Body of pancreas (tissue), 4 donors: ENCODE results near the gene SLMAP. TPM values are rescaled to one million over a fixed set of nuclear protein-coding genes. Genes with fewer than 3 reads are reported as not detected.

Experiments used
- ATAC-seq: fragments of 150-250 bp; one replicate; pipeline ENCODE4 v1.9.1; 2016
- DNase-seq, 4 donors: peaks; one replicate each; pipeline ENCODE4 v3.0.0-alpha.2; 2019
- H3K27ac ChIP-seq, 4 donors: fragments of 200-600 bp; sonication (generic); 1 replicate in 3 of 4; 2 replicates in 1 of 4; pipeline versions ENCODE4 v1.5.1 to v1.6.1; 2016 to 2019; ENCODE audit warnings: mild to moderate bottlenecking in 1 of 4, mixed read lengths in 1 of 4, moderate library complexity in 1 of 4
- H3K27me3 ChIP-seq, 2 donors: fragments of 200-600 bp; sonication (generic); one replicate each; pipeline ENCODE4 v1.6.0; 2016; ENCODE audit warnings: mild to moderate bottlenecking in 1 of 2
- H3K36me3 ChIP-seq, 2 donors: fragments of 200-600 bp; sonication (generic); replicated peaks in 1 of 2; 2 replicates each; pipeline ENCODE4 v1.5.1; 2016; ENCODE audit warnings: low read depth in 2 of 2; ENCODE audit not compliant: insufficient read depth in 1 of 2
- H3K4me1 ChIP-seq: fragments of 200-600 bp; sonication (generic); one replicate; pipeline ENCODE4 v1.6.0; 2016
- H3K4me3 ChIP-seq, 2 donors: fragments of 200-600 bp; sonication (generic); 1 replicate in 1 of 2; 2 replicates in 1 of 2; pipeline ENCODE4 v1.5.1; 2016 to 2019
- H3K9me3 ChIP-seq, 3 donors: fragments of 200-600 bp; sonication (generic); 1 replicate in 2 of 3; 2 replicates in 1 of 3; pipeline ENCODE4 v1.5.1; 2016
- POLR2A ChIP-seq, 3 donors: fragments of 450-650 bp; IDR thresholded peaks; one replicate each; pipeline ENCODE4 v1.6.1; 2016; ENCODE audit warnings: antibody characterized with exemption in 3 of 3, mild to moderate bottlenecking in 2 of 3
- WGBS, 2 donors: methylation state at CpG; one replicate each; pipeline ENCODE4 v1.1.5; 2017; 5-methylcytosine and 5-hydroxymethylcytosine counted together
- intact Hi-C: fragments of 100-400 bp; cut with DNase I; formaldehyde crosslinking; loops from one replicate; pipeline ENCODE4 v1.15.1; 2023
- total RNA-seq, 2 donors: library from RNA; depleted of rRNA; stranded (reverse); fragments of >200 nt; gene quantifications; one replicate each; pipeline ENCODE4 v1.1.0, GENCODE V29; 2016
- TF ChIP-seq, protein P1 (sequence below), 7 experiments: fragments of 450-650 bp in 4 of 7; fragments of 200-600 bp in 3 of 7; sonication (generic) in 3 of 7; IDR thresholded peaks; one replicate each; pipeline ENCODE4 v1.5.1; 2016 to 2019; ENCODE audit warnings: antibody characterized with exemption in 7 of 7

The SLMAP gene
- total RNA-seq, 2 donors from 2014 or later = 36.6 TPM

DNA sequence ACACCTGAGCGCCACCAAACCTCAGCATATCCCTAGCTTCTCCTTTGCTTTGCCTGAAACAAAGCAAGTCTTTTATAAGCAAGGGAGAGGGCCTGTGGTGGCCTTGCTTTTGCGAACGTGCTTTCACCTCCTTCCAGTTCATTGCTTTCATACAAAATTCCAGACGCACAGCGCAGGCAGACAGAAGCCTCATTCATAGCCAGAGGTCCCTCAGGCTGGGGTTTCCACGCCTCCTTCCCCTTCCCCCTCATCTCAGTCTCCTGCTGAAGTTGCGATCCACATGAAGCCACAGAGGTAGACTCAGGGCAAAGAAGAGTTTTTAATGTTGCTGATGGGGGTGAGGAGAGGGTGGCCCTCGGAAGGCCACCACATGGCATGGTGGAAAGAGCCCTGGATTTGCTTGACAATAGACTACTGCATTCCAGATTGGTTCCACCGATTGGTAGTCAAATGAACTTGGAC lies 192.7 kb downstream of the SLMAP start:
- Histone ChIP-seq H3K27ac (peak overlapping the region; percentile 36 to 68 (median 60)), H3K36me3 (no peaks in the 10 kb centered on the region), H3K27me3 (no peaks in the 10 kb centered on the region), H3K4me1 (peaks cover 46% of the 10 kb centered on the region), H3K4me3 (no peak overlapping the region), H3K9me3 (no peaks in the 10 kb centered on the region)
- ATAC-seq (peak; percentile 51), DNase-seq (peak; percentile 18 to 38 (median 31))
- WGBS, 2 donors = 51 to 58% methylated on average over 9 of the region's 9 CpGs
- TF ChIP-seq, protein P1, sequence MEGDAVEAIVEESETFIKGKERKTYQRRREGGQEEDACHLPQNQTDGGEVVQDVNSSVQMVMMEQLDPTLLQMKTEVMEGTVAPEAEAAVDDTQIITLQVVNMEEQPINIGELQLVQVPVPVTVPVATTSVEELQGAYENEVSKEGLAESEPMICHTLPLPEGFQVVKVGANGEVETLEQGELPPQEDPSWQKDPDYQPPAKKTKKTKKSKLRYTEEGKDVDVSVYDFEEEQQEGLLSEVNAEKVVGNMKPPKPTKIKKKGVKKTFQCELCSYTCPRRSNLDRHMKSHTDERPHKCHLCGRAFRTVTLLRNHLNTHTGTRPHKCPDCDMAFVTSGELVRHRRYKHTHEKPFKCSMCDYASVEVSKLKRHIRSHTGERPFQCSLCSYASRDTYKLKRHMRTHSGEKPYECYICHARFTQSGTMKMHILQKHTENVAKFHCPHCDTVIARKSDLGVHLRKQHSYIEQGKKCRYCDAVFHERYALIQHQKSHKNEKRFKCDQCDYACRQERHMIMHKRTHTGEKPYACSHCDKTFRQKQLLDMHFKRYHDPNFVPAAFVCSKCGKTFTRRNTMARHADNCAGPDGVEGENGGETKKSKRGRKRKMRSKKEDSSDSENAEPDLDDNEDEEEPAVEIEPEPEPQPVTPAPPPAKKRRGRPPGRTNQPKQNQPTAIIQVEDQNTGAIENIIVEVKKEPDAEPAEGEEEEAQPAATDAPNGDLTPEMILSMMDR (IDR thresholded peaks at IDR 0.05) = no peak
- TF ChIP-seq POLR2A (IDR thresholded peaks at IDR 0.05) = no peak
- intact Hi-C loops = no loop called here

DNA sequence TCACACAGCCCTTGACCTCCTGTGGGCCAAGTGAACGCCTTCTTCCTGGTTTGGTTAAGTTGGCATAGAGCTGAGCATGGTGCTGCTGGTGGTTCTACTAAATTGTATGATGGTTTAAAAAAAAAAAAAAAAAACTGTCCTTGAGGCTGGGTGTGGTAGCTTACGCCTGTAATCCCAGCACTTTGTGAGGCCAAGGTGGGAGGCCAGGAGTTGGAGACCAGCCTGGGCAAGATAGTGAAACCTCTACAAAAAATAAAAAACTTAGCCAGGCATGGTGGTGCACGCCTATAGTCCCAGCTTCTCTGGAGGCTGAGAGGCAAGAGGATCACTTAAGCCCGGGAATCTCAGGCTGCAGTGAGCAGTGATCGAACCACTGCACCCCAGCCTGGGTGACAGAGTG lies 193.2 kb downstream of the SLMAP start:
- no peak overlapping the region for H3K4me3 ChIP-seq
- intact Hi-C loops = no loop called here
- peak overlapping the region; percentile 36 to 68 (median 60) for H3K27ac ChIP-seq
- peaks cover 41% of the 10 kb centered on the region for H3K4me1 ChIP-seq
- ATAC-seq = no peak
- no peak for TF ChIP-seq POLR2A (IDR thresholded peaks at IDR 0.05)
- TF ChIP-seq, protein P1 (IDR thresholded peaks at IDR 0.05) = no peak
- H3K36me3 ChIP-seq = no peaks in the 10 kb centered on the region
- no peak for DNase-seq
- 78 to 86% methylated on average over 5 of the region's 5 CpGs for WGBS, 2 donors
- H3K9me3 ChIP-seq = no peaks in the 10 kb centered on the region
- no peaks in the 10 kb centered on the region for H3K27me3 ChIP-seq

DNA sequence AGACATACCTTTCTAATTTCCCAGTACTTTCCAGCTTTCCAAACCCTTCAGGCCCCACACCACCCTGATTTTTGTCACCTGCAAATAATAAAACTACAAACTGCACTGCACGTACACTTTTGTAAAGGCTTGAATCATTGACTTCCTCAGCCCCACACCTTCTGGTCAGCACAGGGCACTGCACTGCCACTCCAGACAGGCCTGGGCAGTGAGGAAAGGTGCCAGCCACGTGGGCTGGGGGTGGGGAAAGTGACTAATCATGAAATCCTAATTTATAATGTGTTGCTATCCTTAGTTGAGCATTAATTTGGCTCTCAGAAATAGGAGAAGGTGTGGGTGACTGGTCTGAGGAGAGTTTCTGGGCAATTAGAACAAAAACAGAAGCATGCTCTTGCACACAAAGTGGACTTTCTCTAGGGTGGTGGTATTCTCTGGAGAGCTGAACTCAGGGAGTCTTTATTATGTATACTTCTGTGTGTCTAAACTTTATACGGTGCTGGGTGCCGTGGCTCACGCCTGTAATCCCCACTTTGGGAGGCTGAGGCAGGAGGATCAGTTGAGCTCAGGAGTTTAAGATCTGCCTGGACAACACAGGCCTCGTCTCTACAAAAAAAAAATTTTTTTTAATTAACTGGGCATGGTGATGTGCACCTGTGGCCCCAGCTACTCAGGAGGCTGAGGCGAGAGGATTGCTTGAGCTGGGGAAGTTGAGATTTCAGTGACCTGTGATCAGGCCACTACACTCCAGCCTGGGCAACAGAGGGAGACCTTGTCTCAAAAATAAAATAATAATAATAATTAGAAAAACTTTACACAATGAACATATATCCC lies 193.9 kb downstream of the SLMAP start:
- peak; percentile 65 for ATAC-seq
- H3K4me3 ChIP-seq = no peak overlapping the region
- peaks cover 38% of the 10 kb centered on the region for H3K4me1 ChIP-seq
- intact Hi-C loops = no loop called here
- no peaks in the 10 kb centered on the region for H3K9me3 ChIP-seq
- H3K36me3 ChIP-seq = no peaks in the 10 kb centered on the region
- TF ChIP-seq, protein P1 (IDR thresholded peaks at IDR 0.05) = peak in 5 of 7 experiments; percentile 20 to 42 (median 36)
- no peak for TF ChIP-seq POLR2A (IDR thresholded peaks at IDR 0.05)
- peak overlapping the region in 3 of 4 donors; percentile 54 to 68 (median 67) for H3K27ac ChIP-seq
- peak; percentile 42 to 63 (median 58) for DNase-seq
- H3K27me3 ChIP-seq = no peaks in the 10 kb centered on the region
- 63 to 66% methylated on average over 5 to 7 of the region's 7 CpGs for WGBS, 2 donors

DNA sequence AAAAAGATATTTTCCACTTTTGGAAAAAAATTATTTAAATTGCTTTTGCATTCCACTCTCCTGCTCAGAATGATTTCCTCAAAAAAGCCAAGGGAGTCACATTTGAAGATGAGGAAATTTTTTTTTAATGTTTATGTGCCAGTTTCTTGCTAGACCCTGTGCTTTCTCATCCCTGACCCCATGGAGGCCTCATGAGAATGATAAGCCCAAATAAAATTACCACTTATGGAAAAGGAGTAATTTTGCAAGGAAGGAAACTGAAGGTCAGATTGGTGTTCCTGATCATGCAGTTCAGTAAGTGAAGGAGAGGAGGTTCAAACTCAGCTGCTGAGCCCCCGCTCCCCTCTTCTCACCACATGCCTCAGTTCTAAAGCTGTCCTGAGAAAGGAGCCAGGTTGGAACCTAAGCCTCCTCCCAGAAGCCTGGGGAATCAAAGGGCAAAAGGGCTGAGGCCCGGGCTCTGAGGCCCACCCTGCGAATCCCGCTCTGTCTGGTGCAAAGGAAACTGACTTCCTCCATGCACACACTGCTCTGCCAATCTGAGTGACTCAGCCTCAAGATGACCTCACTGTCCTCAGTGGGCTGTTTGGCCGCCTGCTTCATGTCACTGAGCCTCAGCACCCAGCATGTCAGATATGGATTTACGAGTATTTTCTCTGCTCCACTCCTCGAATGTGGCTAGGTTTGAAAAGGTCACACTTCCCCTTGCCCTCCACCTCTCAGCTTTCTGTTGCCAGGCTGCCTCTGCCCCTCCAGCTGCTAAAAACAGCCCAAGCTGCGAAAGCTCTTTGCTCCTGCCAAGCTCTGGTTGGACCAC lies 195.2 kb downstream of the SLMAP start:
- peak overlapping the region in 3 of 4 donors; percentile 12 to 56 (median 43) for H3K27ac ChIP-seq
- H3K36me3 ChIP-seq = no peaks in the 10 kb centered on the region
- H3K4me3 ChIP-seq = no peak overlapping the region
- intact Hi-C loops = no loop called here
- WGBS, 2 donors = 50 to 60% methylated on average over 8 of the region's 8 CpGs
- no peak for TF ChIP-seq POLR2A (IDR thresholded peaks at IDR 0.05)
- TF ChIP-seq, protein P1 (IDR thresholded peaks at IDR 0.05) = no peak
- H3K27me3 ChIP-seq = no peaks in the 10 kb centered on the region
- ATAC-seq = peak; percentile 71
- peaks cover 38% of the 10 kb centered on the region for H3K4me1 ChIP-seq
- DNase-seq = peak; percentile 28 to 71 (median 44)
- no peaks in the 10 kb centered on the region for H3K9me3 ChIP-seq
